GM23338 (cell line): ENCODE results near the gene RTP5.

Experiments used
- CREB1 ChIP-seq: fragments of 250-450 bp; sonication (Bioruptor Pico); IDR thresholded peaks from 2 replicates; pipeline ENCODE4 v1.5.0; 2020; ENCODE audit warnings: low read depth, mild to moderate bottlenecking, moderate library complexity
- EZH2 ChIP-seq: fragments of 200-600 bp; sonication (generic); IDR thresholded peaks from one replicate; pipeline ENCODE4 v1.8.0; 2017; ENCODE audit warnings: antibody characterized with exemption, mild to moderate bottlenecking, low read depth; ENCODE audit not compliant: unreplicated experiment
- EZH2phosphoT487 ChIP-seq: fragments of 200-600 bp; sonication (generic); IDR thresholded peaks from one replicate; pipeline ENCODE4 v1.8.1; 2018; ENCODE audit warnings: antibody characterized with exemption; ENCODE audit not compliant: unreplicated experiment
- JUNB ChIP-seq: IDR thresholded peaks from one replicate; pipeline ENCODE4 v1.6.1; 2016; ENCODE audit warnings: antibody characterized with exemption; ENCODE audit not compliant: unreplicated experiment
- NANOG ChIP-seq: IDR thresholded peaks from 2 replicates; pipeline ENCODE4 v1.6.1; 2016; ENCODE audit warnings: antibody characterized with exemption, borderline replicate concordance
- POLR2AphosphoS5 ChIP-seq: IDR thresholded peaks from 2 replicates; pipeline ENCODE4 v1.6.1; 2016; ENCODE audit warnings: antibody characterized with exemption, low read depth
- STAT1 ChIP-seq: IDR thresholded peaks from one replicate; pipeline ENCODE4 v1.6.1; 2016; ENCODE audit warnings: antibody characterized with exemption; ENCODE audit not compliant: unreplicated experiment
- ZNF114 ChIP-seq: fragments of 250-450 bp; sonication (Bioruptor Pico); IDR thresholded peaks from 2 replicates; pipeline ENCODE4 v1.5.0; 2020; ENCODE audit warnings: mild to moderate bottlenecking, moderate library complexity
- ZNF331 ChIP-seq: fragments of 250-450 bp; sonication (Bioruptor Pico); IDR thresholded peaks from 2 replicates; pipeline ENCODE4 v1.5.0; 2020; ENCODE audit warnings: low read depth, mild to moderate bottlenecking, moderate library complexity
- TF ChIP-seq, protein P1 (sequence below), 2 experiments: fragments of 200-600 bp in 1 of 2; sonication (generic) in 1 of 2; conservative IDR thresholded peaks; 2 replicates each; pipeline versions ENCODE4 v1.5.1 to v1.6.1; 2016 to 2017; ENCODE audit warnings: antibody characterized with exemption in 2 of 2, low read depth in 2 of 2, mild to moderate bottlenecking in 2 of 2, moderate library complexity in 1 of 2
- TF ChIP-seq, protein P2 (sequence below): IDR thresholded peaks from one replicate; pipeline ENCODE4 v1.6.1; 2018; ENCODE audit warnings: antibody characterized with exemption; ENCODE audit not compliant: unreplicated experiment
- TF ChIP-seq, protein P3 (sequence below): IDR thresholded peaks from 2 replicates; pipeline ENCODE4 v1.6.1; 2016; ENCODE audit warnings: antibody characterized with exemption

DNA sequence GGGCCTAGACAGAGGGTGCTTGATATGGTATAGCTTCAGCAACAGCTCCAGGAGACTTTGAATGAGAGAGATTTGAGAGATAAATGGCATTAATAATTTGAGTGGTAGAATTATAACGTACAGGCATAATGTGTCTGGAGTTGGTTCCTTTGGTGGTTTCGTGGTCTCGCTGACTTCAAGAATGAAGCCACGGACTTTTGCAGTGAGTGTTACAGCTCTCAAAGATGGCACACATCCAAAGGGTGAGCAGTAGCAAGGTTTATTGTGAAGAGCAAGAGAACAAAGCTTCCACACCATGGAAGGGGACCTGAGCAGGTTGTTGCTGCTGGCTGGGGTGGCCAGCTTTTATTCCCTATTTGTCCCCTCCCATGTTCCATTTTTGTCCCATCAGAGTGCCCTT, 33.9 kb upstream of the RTP5 start:
- TF ChIP-seq EZH2phosphoT487 (no peak), JUNB (no peak), EZH2 (no peak), POLR2AphosphoS5 (no peak), ZNF114 (CRISPR knock-in tag) (no peak), ZNF331 (no peak), CREB1 (CRISPR knock-in tag) (no peak), STAT1 (no peak), NANOG (no peak)
- TF ChIP-seq, protein P1, sequence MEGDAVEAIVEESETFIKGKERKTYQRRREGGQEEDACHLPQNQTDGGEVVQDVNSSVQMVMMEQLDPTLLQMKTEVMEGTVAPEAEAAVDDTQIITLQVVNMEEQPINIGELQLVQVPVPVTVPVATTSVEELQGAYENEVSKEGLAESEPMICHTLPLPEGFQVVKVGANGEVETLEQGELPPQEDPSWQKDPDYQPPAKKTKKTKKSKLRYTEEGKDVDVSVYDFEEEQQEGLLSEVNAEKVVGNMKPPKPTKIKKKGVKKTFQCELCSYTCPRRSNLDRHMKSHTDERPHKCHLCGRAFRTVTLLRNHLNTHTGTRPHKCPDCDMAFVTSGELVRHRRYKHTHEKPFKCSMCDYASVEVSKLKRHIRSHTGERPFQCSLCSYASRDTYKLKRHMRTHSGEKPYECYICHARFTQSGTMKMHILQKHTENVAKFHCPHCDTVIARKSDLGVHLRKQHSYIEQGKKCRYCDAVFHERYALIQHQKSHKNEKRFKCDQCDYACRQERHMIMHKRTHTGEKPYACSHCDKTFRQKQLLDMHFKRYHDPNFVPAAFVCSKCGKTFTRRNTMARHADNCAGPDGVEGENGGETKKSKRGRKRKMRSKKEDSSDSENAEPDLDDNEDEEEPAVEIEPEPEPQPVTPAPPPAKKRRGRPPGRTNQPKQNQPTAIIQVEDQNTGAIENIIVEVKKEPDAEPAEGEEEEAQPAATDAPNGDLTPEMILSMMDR (conservative IDR thresholded peaks at IDR 0.05; ENCODE audit: low read depth in 2 of 2) = no peak
- TF ChIP-seq, protein P2, sequence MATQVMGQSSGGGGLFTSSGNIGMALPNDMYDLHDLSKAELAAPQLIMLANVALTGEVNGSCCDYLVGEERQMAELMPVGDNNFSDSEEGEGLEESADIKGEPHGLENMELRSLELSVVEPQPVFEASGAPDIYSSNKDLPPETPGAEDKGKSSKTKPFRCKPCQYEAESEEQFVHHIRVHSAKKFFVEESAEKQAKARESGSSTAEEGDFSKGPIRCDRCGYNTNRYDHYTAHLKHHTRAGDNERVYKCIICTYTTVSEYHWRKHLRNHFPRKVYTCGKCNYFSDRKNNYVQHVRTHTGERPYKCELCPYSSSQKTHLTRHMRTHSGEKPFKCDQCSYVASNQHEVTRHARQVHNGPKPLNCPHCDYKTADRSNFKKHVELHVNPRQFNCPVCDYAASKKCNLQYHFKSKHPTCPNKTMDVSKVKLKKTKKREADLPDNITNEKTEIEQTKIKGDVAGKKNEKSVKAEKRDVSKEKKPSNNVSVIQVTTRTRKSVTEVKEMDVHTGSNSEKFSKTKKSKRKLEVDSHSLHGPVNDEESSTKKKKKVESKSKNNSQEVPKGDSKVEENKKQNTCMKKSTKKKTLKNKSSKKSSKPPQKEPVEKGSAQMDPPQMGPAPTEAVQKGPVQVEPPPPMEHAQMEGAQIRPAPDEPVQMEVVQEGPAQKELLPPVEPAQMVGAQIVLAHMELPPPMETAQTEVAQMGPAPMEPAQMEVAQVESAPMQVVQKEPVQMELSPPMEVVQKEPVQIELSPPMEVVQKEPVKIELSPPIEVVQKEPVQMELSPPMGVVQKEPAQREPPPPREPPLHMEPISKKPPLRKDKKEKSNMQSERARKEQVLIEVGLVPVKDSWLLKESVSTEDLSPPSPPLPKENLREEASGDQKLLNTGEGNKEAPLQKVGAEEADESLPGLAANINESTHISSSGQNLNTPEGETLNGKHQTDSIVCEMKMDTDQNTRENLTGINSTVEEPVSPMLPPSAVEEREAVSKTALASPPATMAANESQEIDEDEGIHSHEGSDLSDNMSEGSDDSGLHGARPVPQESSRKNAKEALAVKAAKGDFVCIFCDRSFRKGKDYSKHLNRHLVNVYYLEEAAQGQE = no peak
- TF ChIP-seq, protein P3, sequence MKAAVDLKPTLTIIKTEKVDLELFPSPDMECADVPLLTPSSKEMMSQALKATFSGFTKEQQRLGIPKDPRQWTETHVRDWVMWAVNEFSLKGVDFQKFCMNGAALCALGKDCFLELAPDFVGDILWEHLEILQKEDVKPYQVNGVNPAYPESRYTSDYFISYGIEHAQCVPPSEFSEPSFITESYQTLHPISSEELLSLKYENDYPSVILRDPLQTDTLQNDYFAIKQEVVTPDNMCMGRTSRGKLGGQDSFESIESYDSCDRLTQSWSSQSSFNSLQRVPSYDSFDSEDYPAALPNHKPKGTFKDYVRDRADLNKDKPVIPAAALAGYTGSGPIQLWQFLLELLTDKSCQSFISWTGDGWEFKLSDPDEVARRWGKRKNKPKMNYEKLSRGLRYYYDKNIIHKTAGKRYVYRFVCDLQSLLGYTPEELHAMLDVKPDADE = no peak
